Upper lobe of left lung (tissue), 4 donors: ENCODE results near the gene MAP3K14.

ENCODE experiments used
- EP300 ChIP-seq, 4 donors: sonication (generic); formaldehyde crosslinking; IDR thresholded peaks; one replicate each; pipeline ENCODE4 v1.5.1; 2017; ENCODE audit warnings: antibody characterized with exemption in 4 of 4, control low read depth in 2 of 4
- POLR2A ChIP-seq, 4 donors: fragments of 450-650 bp; IDR thresholded peaks; one replicate each; pipeline ENCODE4 v1.5.1; 2016 to 2017; ENCODE audit warnings: antibody characterized with exemption in 4 of 4, mild to moderate bottlenecking in 2 of 4
- POLR2AphosphoS5 ChIP-seq, 2 donors: sonication (generic); formaldehyde crosslinking; IDR thresholded peaks; one replicate each; pipeline ENCODE4 v1.5.1; 2017; ENCODE audit warnings: antibody characterized with exemption in 2 of 2
- TF ChIP-seq, protein P1 (sequence below), 6 experiments: fragments of 450-650 bp in 4 of 6; fragments of 200-600 bp in 2 of 6; sonication (generic) in 2 of 6; IDR thresholded peaks; one replicate each; pipeline ENCODE4 v1.5.1; 2016 to 2019; ENCODE audit warnings: antibody characterized with exemption in 6 of 6

DNA sequence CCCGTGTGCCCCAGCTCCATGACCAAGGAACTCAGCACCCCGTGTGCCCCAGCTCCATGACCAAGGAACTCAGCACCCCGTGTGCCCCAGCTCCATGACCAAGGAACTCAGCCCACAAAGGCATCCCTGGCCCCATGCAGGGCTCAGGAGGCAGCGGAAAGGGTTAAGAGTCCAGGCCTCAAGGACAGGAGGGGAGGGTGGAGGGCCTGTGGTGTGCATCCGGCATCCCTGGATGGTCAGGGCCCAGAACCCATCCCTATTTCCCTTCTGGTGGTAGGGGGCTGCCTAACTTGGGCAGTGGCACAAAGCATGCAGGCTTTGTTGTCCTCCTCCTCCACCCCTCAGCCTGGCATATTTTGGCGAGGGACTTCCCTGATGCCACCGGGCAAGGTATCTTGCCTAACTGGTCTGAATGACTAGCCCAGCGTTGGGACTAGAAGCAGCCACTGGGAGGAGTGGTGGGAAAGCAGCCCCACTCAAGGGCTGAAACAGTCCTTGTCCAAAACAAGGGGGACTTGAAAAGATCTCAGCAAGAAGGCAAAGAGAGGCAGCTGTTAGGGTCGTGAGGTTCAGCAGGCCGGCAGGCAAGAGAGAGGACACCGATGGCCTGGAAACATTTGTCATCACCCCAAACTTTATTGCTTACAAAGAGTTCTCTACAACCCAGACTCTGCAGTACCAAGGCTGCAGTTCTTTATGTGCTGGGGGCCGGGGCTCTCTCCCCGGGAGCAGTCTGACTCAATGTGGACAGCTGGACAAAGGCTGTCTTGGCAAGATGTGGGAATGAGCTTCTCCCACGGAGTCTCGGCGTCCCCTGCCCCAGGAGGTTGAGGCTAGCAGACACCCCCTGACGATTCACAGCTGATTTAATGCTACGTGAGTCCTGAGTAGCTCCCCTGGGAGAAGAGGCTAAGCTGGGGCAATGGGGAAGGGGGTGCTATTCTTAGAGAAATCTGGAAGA, 54.0 kb downstream of the MAP3K14 start:
- TF ChIP-seq POLR2A (IDR thresholded peaks at IDR 0.05) (no peak), POLR2AphosphoS5 (IDR thresholded peaks at IDR 0.05) (no peak), EP300 (IDR thresholded peaks at IDR 0.05) (no peak)
- TF ChIP-seq, protein P1, sequence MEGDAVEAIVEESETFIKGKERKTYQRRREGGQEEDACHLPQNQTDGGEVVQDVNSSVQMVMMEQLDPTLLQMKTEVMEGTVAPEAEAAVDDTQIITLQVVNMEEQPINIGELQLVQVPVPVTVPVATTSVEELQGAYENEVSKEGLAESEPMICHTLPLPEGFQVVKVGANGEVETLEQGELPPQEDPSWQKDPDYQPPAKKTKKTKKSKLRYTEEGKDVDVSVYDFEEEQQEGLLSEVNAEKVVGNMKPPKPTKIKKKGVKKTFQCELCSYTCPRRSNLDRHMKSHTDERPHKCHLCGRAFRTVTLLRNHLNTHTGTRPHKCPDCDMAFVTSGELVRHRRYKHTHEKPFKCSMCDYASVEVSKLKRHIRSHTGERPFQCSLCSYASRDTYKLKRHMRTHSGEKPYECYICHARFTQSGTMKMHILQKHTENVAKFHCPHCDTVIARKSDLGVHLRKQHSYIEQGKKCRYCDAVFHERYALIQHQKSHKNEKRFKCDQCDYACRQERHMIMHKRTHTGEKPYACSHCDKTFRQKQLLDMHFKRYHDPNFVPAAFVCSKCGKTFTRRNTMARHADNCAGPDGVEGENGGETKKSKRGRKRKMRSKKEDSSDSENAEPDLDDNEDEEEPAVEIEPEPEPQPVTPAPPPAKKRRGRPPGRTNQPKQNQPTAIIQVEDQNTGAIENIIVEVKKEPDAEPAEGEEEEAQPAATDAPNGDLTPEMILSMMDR (IDR thresholded peaks at IDR 0.05), result no peak
